ENCODE measurements around the gene TMSB4X. TPM values are rescaled to one million over a fixed set of nuclear protein-coding genes. Genes with fewer than 3 reads are reported as not detected.

The TMSB4X gene
- total RNA-seq, 4 donors from 2014 or later, result 3,003 to 8,971 (median 6,474) TPM

DNA sequence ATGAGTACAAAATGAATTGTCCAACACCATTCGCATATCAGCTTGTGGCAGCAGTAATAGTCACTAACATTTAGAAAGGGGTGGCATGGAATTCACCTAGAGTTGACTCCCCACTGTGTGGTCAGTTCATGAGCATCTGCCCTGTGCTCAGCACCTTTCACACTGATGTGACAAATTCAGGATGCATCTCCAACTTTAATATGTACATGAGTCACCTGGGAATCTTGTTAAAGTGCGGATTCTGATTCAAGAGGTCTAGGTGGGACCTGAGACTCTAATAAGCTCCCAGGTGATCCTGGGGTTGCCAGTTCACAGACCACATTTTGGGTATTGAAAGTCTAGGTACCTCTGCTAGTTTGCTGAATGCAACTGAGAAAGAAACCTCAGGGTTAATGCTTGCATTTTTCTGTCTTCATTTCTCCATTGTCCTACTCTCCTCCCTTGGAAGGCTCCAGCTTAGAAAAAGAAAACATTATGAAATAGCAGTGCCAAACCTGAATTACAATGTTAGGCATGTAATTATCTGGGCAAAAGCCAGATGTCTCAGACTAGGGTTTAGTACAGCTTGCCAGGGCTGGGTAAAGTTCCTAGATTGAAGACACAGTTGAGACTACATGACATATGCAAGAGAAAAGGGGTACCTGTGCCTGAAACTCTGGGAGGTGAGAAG lies 32.7 kb downstream of the TMSB4X start:
- TF ChIP-seq, protein P1, sequence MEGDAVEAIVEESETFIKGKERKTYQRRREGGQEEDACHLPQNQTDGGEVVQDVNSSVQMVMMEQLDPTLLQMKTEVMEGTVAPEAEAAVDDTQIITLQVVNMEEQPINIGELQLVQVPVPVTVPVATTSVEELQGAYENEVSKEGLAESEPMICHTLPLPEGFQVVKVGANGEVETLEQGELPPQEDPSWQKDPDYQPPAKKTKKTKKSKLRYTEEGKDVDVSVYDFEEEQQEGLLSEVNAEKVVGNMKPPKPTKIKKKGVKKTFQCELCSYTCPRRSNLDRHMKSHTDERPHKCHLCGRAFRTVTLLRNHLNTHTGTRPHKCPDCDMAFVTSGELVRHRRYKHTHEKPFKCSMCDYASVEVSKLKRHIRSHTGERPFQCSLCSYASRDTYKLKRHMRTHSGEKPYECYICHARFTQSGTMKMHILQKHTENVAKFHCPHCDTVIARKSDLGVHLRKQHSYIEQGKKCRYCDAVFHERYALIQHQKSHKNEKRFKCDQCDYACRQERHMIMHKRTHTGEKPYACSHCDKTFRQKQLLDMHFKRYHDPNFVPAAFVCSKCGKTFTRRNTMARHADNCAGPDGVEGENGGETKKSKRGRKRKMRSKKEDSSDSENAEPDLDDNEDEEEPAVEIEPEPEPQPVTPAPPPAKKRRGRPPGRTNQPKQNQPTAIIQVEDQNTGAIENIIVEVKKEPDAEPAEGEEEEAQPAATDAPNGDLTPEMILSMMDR (IDR thresholded peaks at IDR 0.05; ENCODE audit: low read depth), result no peak

DNA sequence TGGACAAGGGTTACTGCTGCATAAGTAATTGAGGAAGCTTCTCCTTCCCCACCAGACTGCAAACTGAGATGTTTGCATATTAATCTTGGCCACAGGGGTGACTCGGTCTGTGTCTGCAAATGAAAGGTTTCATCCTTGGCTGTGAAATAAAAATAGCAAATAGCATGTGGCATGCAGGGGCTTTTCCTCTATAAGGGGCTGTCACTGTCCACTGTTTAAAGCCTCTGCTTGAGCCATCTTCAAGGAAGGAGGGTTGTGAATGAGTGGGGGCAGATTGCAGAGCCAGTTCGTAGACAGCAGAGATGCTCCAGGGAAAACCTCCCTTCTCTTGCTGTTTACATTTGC lies 33.3 kb downstream of the TMSB4X start:
- TF ChIP-seq, protein P1 (IDR thresholded peaks at IDR 0.05; ENCODE audit: low read depth), result no peak

DNA sequence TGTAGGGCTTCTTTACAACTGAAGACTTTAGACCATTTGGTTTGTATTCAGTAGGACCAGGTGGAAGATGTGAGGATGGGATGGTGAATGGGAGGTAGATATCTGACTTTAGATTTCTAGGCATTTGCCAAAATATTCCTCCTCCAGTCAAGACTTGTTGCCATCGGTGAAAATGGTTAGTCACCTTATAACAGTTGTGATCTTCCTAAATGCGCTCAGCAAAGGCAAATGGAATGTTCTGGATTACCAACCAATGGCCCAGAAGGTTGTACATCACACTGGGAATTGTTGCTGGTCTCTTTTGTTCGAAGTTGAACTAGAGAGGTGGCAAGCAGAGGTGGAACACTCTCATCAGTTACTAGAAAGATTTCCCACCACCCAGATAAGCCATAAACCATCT lies 33.9 kb downstream of the TMSB4X start:
- TF ChIP-seq, protein P1 (IDR thresholded peaks at IDR 0.05; ENCODE audit: low read depth), result no peak

DNA sequence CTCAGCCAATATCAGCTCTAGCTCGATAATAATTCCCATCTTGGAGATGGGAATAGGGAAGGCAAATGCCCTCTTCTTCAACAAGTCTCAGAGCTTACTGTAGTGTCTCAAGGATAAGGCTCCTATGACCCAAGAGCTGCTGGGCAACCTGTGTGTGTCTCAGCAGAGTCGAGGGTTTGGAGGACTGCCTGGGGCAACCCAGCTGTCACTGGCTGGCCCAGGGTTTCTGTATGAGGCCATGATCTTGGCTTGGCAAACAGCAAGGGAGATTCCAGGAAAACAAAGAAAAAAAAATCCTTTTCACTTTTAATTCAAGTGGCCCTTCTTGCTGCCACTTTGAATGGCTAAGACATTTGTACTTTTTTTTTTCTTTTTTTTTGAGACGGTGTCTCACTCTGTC lies 34.4 kb downstream of the TMSB4X start:
- TF ChIP-seq, protein P1 (IDR thresholded peaks at IDR 0.05; ENCODE audit: low read depth), result no peak

DNA sequence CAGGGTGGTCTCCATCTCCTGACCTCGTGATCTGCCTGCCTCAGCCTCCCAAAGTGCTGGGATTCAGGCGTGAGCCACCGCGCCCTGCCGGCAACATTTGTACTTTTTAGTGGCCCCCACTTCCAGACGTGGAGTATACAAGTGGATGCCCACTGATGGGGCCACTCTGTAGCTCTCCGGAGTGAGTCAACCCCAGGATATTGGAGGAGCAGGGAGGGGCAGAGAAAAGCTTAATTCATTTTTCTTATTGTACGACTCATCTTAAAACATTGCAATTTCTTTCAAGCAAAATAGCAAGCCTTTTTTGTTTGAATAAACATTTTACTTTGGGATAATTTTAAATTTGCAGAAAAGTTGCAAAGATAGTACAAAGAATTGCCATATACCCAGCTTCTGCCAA lies 34.9 kb downstream of the TMSB4X start:
- TF ChIP-seq, protein P1 (IDR thresholded peaks at IDR 0.05; ENCODE audit: low read depth), result no peak

DNA sequence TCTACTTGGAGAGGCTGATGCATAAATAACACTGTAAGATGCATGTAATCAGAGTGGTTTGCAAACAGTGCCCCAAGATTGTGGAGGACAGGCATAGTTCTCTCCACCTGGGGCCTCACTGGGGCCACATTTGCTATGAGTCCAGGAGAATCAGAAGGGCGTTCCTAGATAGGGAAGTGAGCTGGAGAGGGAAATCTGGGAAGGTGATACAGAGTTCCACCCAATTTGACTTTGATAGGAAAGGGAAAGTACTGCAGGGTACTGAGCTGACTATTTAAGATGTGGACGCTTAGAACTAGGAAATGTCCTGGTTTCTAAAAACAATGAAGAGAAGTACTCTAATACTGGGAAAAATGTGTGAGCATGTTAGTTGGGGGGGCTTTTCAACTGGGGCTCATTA lies 35.6 kb downstream of the TMSB4X start:
- TF ChIP-seq, protein P1 (IDR thresholded peaks at IDR 0.05; ENCODE audit: low read depth), result no peak

DNA sequence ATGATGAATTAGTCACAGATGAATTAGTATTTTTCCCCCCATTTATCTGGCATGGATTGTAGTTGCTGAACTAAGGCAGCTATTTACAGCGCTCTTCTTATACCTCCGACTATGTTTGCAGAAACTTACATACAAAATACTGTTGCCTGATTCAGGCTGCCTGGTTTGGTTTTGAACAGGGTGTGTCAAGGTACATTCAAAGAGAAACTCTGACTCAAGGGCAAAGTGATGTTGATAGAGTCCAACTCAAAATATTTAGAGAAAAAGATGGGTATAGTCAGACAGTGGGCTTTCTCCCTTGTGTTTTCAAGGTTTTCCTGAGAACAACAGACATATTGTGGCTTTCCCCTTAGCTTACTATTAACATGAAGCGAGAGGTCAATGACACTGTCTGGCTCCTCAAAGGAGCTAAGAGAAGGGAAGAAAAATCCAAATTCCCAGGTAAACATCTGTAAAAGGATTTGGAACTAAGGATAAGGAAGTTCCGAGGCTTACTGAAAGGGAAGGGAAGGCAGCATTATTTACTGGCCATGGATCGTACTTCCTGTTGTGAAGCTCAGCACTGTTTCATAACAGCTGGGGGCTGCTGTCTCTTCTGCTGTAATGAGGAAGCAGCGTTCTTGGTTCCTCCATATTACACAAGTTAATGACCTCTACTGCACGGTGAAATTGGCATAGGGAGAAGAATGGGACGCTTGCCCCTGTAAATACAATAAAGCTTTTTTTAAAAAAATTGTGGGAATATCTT lies 38.6 kb downstream of the TMSB4X start:
- TF ChIP-seq, protein P1 (IDR thresholded peaks at IDR 0.05; ENCODE audit: low read depth), result no peak

Measured in subcutaneous adipose tissue (tissue), 4 donors.